CMK (cell line): Measurements from ENCODE around the gene CORIN.
A peak's percentile ranks its signal among the peaks of the same experiment; 100 is the strongest.
"Not testable (repeated sequence)": the region's sequence is repeated elsewhere in the genome, so short reads cannot be mapped to it uniquely, and the experiment has no call there.

Experiments used
- DNase-seq: peaks from one replicate; pipeline ENCODE4 v3.0.0-alpha.2; 2010; ENCODE audit warnings: low read depth

The CORIN gene

GRCh38 chr4:47691757-47692383 is 146.0 kb downstream of the CORIN start:
- DNase-seq: not testable (repeated sequence)

- no peak for DNase-seq
Observed at GRCh38 chr4:47690611-47691010, 147.3 kb downstream of the CORIN start.

- peak; percentile 15 for DNase-seq
Observed at GRCh38 chr4:47686294-47686872, 151.5 kb downstream of the CORIN start.

GRCh38 chr4:47675806-47676205 is 162.1 kb downstream of the CORIN start:
- no peak for DNase-seq

- no peak for DNase-seq
Observed at GRCh38 chr4:47674144-47674543, 163.7 kb downstream of the CORIN start.

GRCh38 chr4:47672696-47673095 is 165.2 kb downstream of the CORIN start:
- no peak for DNase-seq

GRCh38 chr4:47669946-47670345 is 167.9 kb downstream of the CORIN start:
- DNase-seq: no peak

- peak; percentile 40 for DNase-seq
Observed at GRCh38 chr4:47668810-47669408, 169.0 kb downstream of the CORIN start.

- DNase-seq: no peak
Observed at GRCh38 chr4:47668256-47668655, 169.6 kb downstream of the CORIN start.

GRCh38 chr4:47667552-47667951 is 170.3 kb downstream of the CORIN start:
- no peak for DNase-seq

GRCh38 chr4:47664051-47664826 is 173.6 kb downstream of the CORIN start:
- DNase-seq: no peak

- DNase-seq: no peak
Observed at GRCh38 chr4:47662975-47663374, 174.9 kb downstream of the CORIN start.

- no peak for DNase-seq
Observed at GRCh38 chr4:47661741-47662140, 176.1 kb downstream of the CORIN start.

- no peak for DNase-seq
Observed at GRCh38 chr4:47659342-47659741, 178.5 kb downstream of the CORIN start.

GRCh38 chr4:47654972-47655693 is 182.7 kb downstream of the CORIN start:
- DNase-seq: no peak

- DNase-seq: no peak
Observed at GRCh38 chr4:47652092-47652491, 185.8 kb downstream of the CORIN start.

- no peak for DNase-seq
Observed at GRCh38 chr4:47651231-47651630, 186.6 kb downstream of the CORIN start.

GRCh38 chr4:47650584-47651130 is 187.2 kb downstream of the CORIN start:
- DNase-seq: no peak

- no peak for DNase-seq
Observed at GRCh38 chr4:47647544-47647943, 190.3 kb downstream of the CORIN start.

GRCh38 chr4:47647029-47647428 is 190.8 kb downstream of the CORIN start:
- no peak for DNase-seq

GRCh38 chr4:47646372-47646771 is 191.5 kb downstream of the CORIN start:
- no peak for DNase-seq

- no peak for DNase-seq
Observed at GRCh38 chr4:47643845-47644244, 194.0 kb downstream of the CORIN start.
